Prostate gland (tissue), 2 donors: ENCODE results near the gene FLRT3. TPM values are rescaled to one million over a fixed set of nuclear protein-coding genes. Genes with fewer than 3 reads are reported as not detected.

Experiments used
- DNase-seq: peaks from one replicate; pipeline ENCODE4 v3.0.0-alpha.2; 2019; ENCODE audit warnings: low spot score
- H3K27ac ChIP-seq, 2 donors: fragments of 200-600 bp; sonication (generic); 2 replicates each; pipeline ENCODE4 v1.5.1; 2017 to 2019
- H3K27me3 ChIP-seq: fragments of 200-600 bp; sonication (generic); replicated peaks from 2 replicates; pipeline ENCODE4 v1.5.1; 2019; ENCODE audit not compliant: insufficient read depth
- H3K36me3 ChIP-seq, 2 donors: fragments of 200-600 bp; sonication (generic); 1 replicate in 1 of 2; 2 replicates in 1 of 2; pipeline versions ENCODE4 v1.5.1 to v1.8.1; 2017 to 2019
- H3K4me1 ChIP-seq: fragments of 200-600 bp; sonication (generic); replicated peaks from 2 replicates; pipeline ENCODE4 v1.5.1; 2019
- H3K4me3 ChIP-seq, 2 donors: fragments of 200-600 bp; sonication (generic); 2 replicates each; pipeline ENCODE4 v1.5.1; 2017 to 2019
- H3K9me3 ChIP-seq: fragments of 200-600 bp; sonication (generic); 2 replicates; pipeline ENCODE4 v1.5.1; 2017
- CTCF ChIP-seq, 4 experiments: fragments of 200-600 bp in 2 of 4; fragments of 450-650 bp in 2 of 4; sonication (generic) in 2 of 4; IDR thresholded peaks; 1 replicate in 3 of 4; 2 replicates in 1 of 4; pipeline ENCODE4 v1.5.1; 2016 to 2019; ENCODE audit warnings: antibody characterized with exemption in 4 of 4, mild to moderate bottlenecking in 2 of 4, moderate library complexity in 2 of 4
- POLR2A ChIP-seq: fragments of 450-650 bp; IDR thresholded peaks from one replicate; pipeline ENCODE4 v1.6.1; 2016; ENCODE audit warnings: antibody characterized with exemption, mild to moderate bottlenecking
- POLR2AphosphoS5 ChIP-seq: sonication (generic); formaldehyde crosslinking; IDR thresholded peaks from one replicate; pipeline ENCODE4 v1.6.1; 2017; ENCODE audit warnings: antibody characterized with exemption
- WGBS: methylation state at CpG from one replicate; pipeline ENCODE4 v1.1.5; 2018; 5-methylcytosine and 5-hydroxymethylcytosine counted together
- intact Hi-C: fragments of 100-400 bp; cut with DNase I; formaldehyde crosslinking; loops from one replicate; pipeline ENCODE4 v1.14.2; 2022
- total RNA-seq, 2 donors: library from RNA; depleted of rRNA; stranded (reverse); fragments of >200 nt; gene quantifications; one replicate each; pipeline ENCODE4 v1.1.0, GENCODE V29; 2016

Gene FLRT3
- total RNA-seq, 2 donors from 2014 or later: 22.2 to 43.0 TPM

- intact Hi-C loops: no loop called here
- Histone ChIP-seq H3K9me3 (no peaks in the 10 kb centered on the region), H3K4me3 (no peak overlapping the region), H3K27ac (no peak overlapping the region), H3K27me3 (no peaks in the 10 kb centered on the region), H3K4me1 (no peaks in the 10 kb centered on the region), H3K36me3 (no peaks in the 10 kb centered on the region)
- 86% methylated on average over 3 of the region's 3 CpGs for WGBS
- TF ChIP-seq CTCF (IDR thresholded peaks at IDR 0.05): no peak
- no peak for TF ChIP-seq POLR2A
- no peak for TF ChIP-seq POLR2AphosphoS5
- DNase-seq: no peak
Measured at GRCh38 chr20:14361509-14362345, 24.3 kb upstream of the FLRT3 start.

- DNase-seq: no peak
- Histone ChIP-seq H3K27ac (no peak overlapping the region), H3K27me3 (no peaks in the 10 kb centered on the region), H3K4me1 (no peaks in the 10 kb centered on the region), H3K36me3 (no peaks in the 10 kb centered on the region), H3K4me3 (no peak overlapping the region), H3K9me3 (no peaks in the 10 kb centered on the region)
- TF ChIP-seq CTCF (IDR thresholded peaks at IDR 0.05) (no peak), POLR2A (no peak), POLR2AphosphoS5 (no peak)
- intact Hi-C loops: no loop called here
Measured at GRCh38 chr20:14360416-14360815, 23.0 kb upstream of the FLRT3 start.

- no peaks in the 10 kb centered on the region for H3K27me3 ChIP-seq
- DNase-seq: no peak
- no peaks in the 10 kb centered on the region for H3K9me3 ChIP-seq
- WGBS: 31% methylated on average over 1 of the region's 1 CpG
- no peak overlapping the region for H3K4me3 ChIP-seq
- intact Hi-C loops: no loop called here
- no peaks in the 10 kb centered on the region for H3K4me1 ChIP-seq
- H3K36me3 ChIP-seq: no peaks in the 10 kb centered on the region
- TF ChIP-seq POLR2AphosphoS5 (no peak), CTCF (IDR thresholded peaks at IDR 0.05) (no peak)
- no peak overlapping the region for H3K27ac ChIP-seq
Measured at GRCh38 chr20:14355791-14356190, 18.4 kb upstream of the FLRT3 start.

- H3K36me3 ChIP-seq: no peaks in the 10 kb centered on the region
- no peaks in the 10 kb centered on the region for H3K27me3 ChIP-seq
- no peak overlapping the region for H3K4me3 ChIP-seq
- intact Hi-C loops: no loop called here
- H3K27ac ChIP-seq: no peak overlapping the region
- TF ChIP-seq POLR2A (no peak), CTCF (IDR thresholded peaks at IDR 0.05) (no peak), POLR2AphosphoS5 (no peak)
- DNase-seq: no peak
- H3K9me3 ChIP-seq: no peaks in the 10 kb centered on the region
- WGBS: 29% methylated on average over 1 of the region's 1 CpG
- H3K4me1 ChIP-seq: no peaks in the 10 kb centered on the region
Measured at GRCh38 chr20:14344746-14345145, 7.3 kb upstream of the FLRT3 start.

- DNase-seq: no peak
- 97% methylated on average over 2 of the region's 2 CpGs for WGBS
Measured at GRCh38 chr20:14343491-14344065, 6.2 kb upstream of the FLRT3 start.

More at GRCh38 chr20:14343491-14344065, 6.2 kb upstream of the FLRT3 start:
- H3K4me3 ChIP-seq: no peak overlapping the region
- H3K27me3 ChIP-seq: no peaks in the 10 kb centered on the region
- intact Hi-C loops: no loop called here
- no peaks in the 10 kb centered on the region for H3K36me3 ChIP-seq
- H3K9me3 ChIP-seq: no peaks in the 10 kb centered on the region
- no peak overlapping the region for H3K27ac ChIP-seq
- no peaks in the 10 kb centered on the region for H3K4me1 ChIP-seq
- TF ChIP-seq CTCF (IDR thresholded peaks at IDR 0.05): no peak
- no peak for TF ChIP-seq POLR2A
- no peak for TF ChIP-seq POLR2AphosphoS5
